Subcutaneous adipose tissue (tissue), 4 donors: ENCODE measurements around the gene SRA1. TPM values are rescaled to one million over a fixed set of nuclear protein-coding genes. Genes with fewer than 3 reads are reported as not detected.

Experiments used
- total RNA-seq, 4 donors: library from RNA; depleted of rRNA; stranded (reverse); fragments of >200 nt; gene quantifications; one replicate each; pipeline ENCODE4 v1.1.0, GENCODE V29; 2016
- TF ChIP-seq, protein P1 (sequence below): fragments of 450-650 bp; IDR thresholded peaks from one replicate; pipeline ENCODE4 v1.5.1; 2016; ENCODE audit warnings: low read depth, mild to moderate bottlenecking, control low read depth, antibody characterized with exemption, moderate library complexity

The SRA1 gene
- total RNA-seq, 4 donors from 2014 or later = 12.4 to 33.3 (median 14.7) TPM

DNA sequence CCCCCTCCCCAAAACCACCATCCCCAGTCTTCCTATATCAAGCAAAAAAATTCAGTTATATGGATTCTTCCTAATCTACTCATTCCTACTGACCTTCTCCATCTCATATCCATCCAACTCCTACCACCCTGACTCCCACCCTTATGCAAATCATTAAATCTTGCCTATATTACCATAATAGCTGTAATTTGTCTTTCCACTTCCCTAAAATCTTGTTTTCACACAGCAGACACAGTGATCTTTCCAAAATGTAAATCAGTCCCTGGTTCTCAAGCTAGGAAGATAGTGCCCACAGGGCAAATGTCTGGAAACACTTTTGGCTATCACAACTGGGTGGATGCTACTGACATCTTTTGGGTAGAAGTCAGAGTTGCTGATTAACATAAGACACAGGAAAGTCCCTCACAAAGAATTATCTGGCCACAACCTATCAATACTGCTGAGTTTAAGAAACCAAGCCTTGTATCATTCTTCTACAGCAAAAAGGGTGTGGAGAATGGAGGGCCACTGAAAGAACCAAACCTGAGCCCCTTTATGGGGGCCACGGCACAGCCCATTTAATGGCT, 1.4 kb downstream of the SRA1 start:
- TF ChIP-seq, protein P1, sequence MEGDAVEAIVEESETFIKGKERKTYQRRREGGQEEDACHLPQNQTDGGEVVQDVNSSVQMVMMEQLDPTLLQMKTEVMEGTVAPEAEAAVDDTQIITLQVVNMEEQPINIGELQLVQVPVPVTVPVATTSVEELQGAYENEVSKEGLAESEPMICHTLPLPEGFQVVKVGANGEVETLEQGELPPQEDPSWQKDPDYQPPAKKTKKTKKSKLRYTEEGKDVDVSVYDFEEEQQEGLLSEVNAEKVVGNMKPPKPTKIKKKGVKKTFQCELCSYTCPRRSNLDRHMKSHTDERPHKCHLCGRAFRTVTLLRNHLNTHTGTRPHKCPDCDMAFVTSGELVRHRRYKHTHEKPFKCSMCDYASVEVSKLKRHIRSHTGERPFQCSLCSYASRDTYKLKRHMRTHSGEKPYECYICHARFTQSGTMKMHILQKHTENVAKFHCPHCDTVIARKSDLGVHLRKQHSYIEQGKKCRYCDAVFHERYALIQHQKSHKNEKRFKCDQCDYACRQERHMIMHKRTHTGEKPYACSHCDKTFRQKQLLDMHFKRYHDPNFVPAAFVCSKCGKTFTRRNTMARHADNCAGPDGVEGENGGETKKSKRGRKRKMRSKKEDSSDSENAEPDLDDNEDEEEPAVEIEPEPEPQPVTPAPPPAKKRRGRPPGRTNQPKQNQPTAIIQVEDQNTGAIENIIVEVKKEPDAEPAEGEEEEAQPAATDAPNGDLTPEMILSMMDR = no peak

DNA sequence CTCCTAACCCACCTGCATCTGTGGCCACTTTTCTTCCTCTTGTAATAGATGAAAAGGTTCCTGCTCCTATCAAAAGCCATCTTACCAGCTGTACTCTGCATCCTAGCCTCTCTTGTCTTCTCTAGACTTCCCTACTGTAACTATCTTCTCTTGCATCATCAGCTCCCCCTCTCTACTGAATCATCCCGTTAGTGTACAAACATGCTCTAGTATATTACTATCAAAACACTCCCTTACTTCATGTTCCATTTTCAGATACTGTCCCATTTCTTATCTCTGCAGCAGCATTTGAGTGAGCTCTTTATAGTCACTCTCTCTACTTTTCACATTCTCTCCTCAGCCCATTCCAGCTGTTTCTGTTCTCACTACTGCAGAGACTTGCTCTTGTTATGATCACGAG, 2.8 kb downstream of the SRA1 start:
- TF ChIP-seq, protein P1 = no peak

DNA sequence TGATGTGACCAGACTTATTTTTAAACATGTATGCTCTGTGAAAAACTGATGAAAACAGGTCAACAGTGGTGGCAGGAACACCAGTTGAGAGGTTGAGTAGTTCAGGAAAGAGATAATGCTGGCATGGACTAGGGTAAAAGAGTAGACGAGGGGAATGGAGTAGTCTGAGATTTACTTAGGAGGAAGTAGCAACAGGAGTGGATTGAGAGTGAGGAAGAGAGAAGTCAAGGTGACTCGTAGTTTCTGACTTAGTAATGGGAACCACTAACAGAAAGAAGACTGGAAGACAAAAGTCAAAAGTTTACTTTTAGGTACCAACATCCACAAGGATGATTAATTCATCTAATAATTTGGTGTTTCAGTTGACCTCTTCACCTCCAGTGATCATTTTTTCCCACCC, 3.6 kb downstream of the SRA1 start:
- TF ChIP-seq, protein P1 = no peak

DNA sequence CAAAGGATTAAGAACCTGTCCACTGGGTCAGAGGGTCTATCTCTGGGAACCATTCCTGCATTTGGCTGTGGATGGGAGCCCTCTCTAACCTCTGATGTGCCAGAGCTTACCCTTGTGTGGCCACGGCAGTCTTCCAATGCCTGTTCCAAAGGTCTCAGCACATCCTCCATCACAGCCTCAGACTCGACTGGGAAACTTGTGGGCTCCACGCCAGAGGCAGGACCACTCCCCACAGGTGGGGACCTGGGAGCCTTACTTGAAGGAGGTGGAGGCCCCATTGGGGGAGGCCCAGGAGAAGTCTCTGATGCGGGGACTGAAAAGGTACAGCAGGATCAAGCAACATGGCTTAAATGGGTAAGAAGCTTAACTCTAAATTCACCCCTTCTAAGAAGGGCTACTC, 5.4 kb downstream of the SRA1 start:
- TF ChIP-seq, protein P1 = no peak

DNA sequence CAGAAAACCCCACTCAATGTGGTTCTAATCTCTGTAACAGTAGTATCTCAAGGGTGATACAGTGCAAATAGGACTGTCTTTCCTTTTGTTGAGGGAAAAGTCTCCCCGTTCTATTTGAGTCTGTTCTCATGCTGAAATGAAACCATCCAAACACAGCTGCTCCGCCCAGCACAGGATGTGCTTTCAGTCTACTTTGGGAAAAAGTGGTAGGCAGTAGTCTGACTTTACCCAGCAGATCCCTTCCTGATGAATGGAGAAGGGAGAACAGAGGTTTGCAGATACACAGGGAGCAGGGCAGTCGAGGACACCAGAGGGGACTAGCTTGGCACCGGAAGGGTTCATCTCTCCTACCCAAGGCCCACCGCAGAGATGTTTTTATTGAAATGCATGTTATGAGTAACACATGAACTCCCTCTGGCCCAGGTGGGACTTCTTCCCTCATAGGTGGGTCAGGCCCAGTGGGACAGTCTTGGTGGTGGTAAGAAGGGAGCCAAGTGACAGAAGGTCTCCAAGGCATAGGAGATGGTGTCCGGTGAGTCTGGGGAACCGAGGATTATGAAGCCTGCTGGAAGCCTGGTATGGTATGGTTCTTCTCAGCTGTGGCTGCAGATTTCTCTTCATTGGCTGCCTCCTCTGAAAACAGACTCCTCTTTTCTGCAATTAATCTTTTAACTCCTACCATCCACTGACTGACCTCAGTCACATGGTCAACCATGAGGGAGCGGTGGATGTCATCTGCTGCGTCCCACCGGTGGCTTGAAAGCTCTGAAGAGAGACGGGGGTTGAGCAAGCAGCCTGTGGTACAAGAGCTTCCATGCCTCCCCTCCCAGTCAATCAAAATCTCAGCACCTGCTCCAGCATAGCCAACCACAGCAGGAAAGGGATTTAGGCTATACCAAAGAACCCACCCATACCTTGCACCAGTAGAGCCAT, 6.9 kb downstream of the SRA1 start:
- TF ChIP-seq, protein P1 = no peak

DNA sequence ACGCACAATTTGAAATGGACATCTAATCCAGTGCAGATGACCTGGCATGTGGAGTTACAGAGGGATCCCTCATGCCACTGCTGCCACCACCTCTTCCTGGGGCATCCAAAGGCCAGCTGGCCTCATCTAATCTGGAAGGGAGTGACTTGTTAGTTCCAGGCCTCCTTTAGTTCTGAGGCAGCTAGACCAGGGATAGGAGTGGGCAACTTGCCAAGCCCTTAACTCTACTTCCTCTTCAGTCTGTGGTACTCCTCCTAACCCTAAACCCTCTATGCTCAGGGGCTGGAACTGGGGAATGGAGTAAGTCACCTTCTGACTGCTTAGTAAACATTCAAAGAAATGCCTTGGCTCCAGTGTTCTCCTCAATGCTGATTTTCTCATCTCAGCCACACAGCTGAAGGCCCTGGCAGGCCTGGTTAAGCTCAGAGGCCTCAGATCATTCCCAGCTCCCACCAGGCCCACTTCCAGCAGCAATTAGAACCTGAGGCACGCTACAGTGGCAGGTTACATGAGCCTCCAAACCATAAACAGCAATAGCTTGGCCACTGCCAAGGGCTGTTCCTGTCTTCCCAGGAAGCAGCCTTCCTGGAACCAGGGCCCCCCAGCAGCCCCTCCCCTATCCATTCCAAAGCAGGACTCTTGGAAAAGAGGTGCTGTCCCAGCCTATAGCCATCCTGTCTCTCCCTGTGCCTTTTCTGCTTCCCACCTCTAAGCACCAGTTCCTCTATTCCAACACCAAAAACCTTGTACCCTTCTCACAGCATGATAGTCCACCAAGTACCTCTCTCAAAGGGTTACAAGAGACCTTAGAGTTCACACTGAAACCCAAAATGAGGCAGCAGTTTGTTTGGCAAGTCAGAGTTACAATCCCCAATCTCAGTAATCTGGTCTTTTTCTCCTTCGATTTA, 7.8 kb downstream of the SRA1 start:
- TF ChIP-seq, protein P1 = no peak
